B cell (primary cell): ENCODE results near the gene SPHK2. TPM values are rescaled to one million over a fixed set of nuclear protein-coding genes. Genes with fewer than 3 reads are reported as not detected.

Experiments
- ATAC-seq: fragments of 200-7000 bp; cut with Tn5 transposase; one replicate; pipeline ENCODE4 v1.10.0; 2021; ENCODE audit warnings: low read depth, mild to moderate bottlenecking, moderate number of reproducible peaks, moderate library complexity
- CTCF ChIA-PET: fragments of 350-600 bp; sonication (Branson Sonifier 250); formaldehyde crosslinking; loops from one replicate; lab custom pipeline; 2021; ENCODE audit warnings: antibody characterized with exemption, inconsistent platforms; lab: Charles Lee
- POLR2A ChIA-PET: fragments of 350-600 bp; sonication (Branson Sonifier 250); formaldehyde crosslinking; loops from one replicate; lab custom pipeline; 2021; ENCODE audit warnings: antibody characterized with exemption; lab: Charles Lee
- DNase-seq: peaks from one replicate; pipeline ENCODE4 v3.0.0; 2013
- H2AFZ ChIP-seq: 2 replicates; pipeline ENCODE4 v1.6.1; 2012; ENCODE audit warnings: mild to moderate bottlenecking, low read depth, low read length; ENCODE audit not compliant: insufficient read depth, poor library complexity, severe bottlenecking
- H3K27ac ChIP-seq, 2 donors: 1 replicate in 1 of 2; 2 replicates in 1 of 2; pipeline ENCODE4 v1.5.1; 2012 to 2013; ENCODE audit warnings: low read length in 2 of 2, mild to moderate bottlenecking in 2 of 2, moderate library complexity in 1 of 2
- H3K27me3 ChIP-seq, 4 experiments: fragments of 200-600 bp in 1 of 4; sonication (generic) in 1 of 4; replicated peaks in 1 of 4; 1 replicate in 2 of 4; 2 replicates in 2 of 4; pipeline versions ENCODE4 v1.6.1 to v1.7.0; 2013 to 2016; ENCODE audit warnings: low read length in 3 of 4, mild to moderate bottlenecking in 2 of 4, mixed read lengths in 1 of 4, moderate library complexity in 1 of 4; ENCODE audit not compliant: insufficient read depth in 4 of 4, control insufficient read depth in 3 of 4; ENCODE audit errors: control extremely low read depth in 1 of 4
- H3K36me3 ChIP-seq, 2 experiments: replicated peaks in 1 of 2; 1 replicate in 1 of 2; 2 replicates in 1 of 2; pipeline versions ENCODE4 v1.6.1 to v1.7.1; 2013; ENCODE audit warnings: low read length in 1 of 2; ENCODE audit not compliant: insufficient read depth in 2 of 2, control insufficient read depth in 1 of 2; ENCODE audit errors: control extremely low read depth in 1 of 2, extremely low read depth in 1 of 2
- H3K4me1 ChIP-seq, 2 donors: fragments of 200-600 bp in 1 of 2; sonication (generic) in 1 of 2; 1 replicate in 1 of 2; 2 replicates in 1 of 2; pipeline versions ENCODE4 v1.5.1 to v1.6.1; 2013 to 2017; ENCODE audit warnings: low read length in 2 of 2; ENCODE audit not compliant: control insufficient read depth in 2 of 2, insufficient read depth in 2 of 2
- H3K4me2 ChIP-seq: replicated peaks from 2 replicates; pipeline ENCODE3; 2012; ENCODE audit warnings: mild to moderate bottlenecking, low read depth, low read length; ENCODE audit not compliant: poor library complexity, severe bottlenecking
- H3K4me3 ChIP-seq, 5 experiments: fragments of 200-600 bp in 1 of 5; sonication (generic) in 1 of 5; 1 replicate in 3 of 5; 2 replicates in 2 of 5; pipeline versions ENCODE4 v1.5.1 to v1.7.0; 2011 to 2016; ENCODE audit warnings: low read length in 4 of 5, mild to moderate bottlenecking in 4 of 5, low read depth in 2 of 5, control low read depth in 1 of 5, moderate library complexity in 1 of 5; ENCODE audit not compliant: insufficient read depth in 1 of 5; ENCODE audit errors: control extremely low read depth in 1 of 5, extremely low read depth in 1 of 5
- H3K79me2 ChIP-seq: fragments of 200-600 bp; sonication (generic); one replicate; pipeline ENCODE4 v1.6.0; 2016; ENCODE audit warnings: low read length; ENCODE audit not compliant: control insufficient read depth, insufficient read depth
- H3K9ac ChIP-seq: fragments of 200-600 bp; sonication (generic); 2 replicates; pipeline ENCODE4 v1.6.1; 2017; ENCODE audit warnings: mild to moderate bottlenecking, low read length, moderate library complexity
- H3K9me3 ChIP-seq, 3 donors: one replicate each; pipeline versions ENCODE4 v1.6.1 to v1.7.1; 2013; ENCODE audit warnings: low read length in 2 of 3; ENCODE audit not compliant: control insufficient read depth in 2 of 3, insufficient read depth in 1 of 3; ENCODE audit errors: control extremely low read depth in 1 of 3
- H4K20me1 ChIP-seq: 2 replicates; pipeline ENCODE4 v1.6.0; 2012; ENCODE audit warnings: mild to moderate bottlenecking, low read length; ENCODE audit not compliant: insufficient read depth, control insufficient read depth, poor library complexity, severe bottlenecking
- H3K27ac Mint-ChIP-seq: one replicate; pipeline ENCODE4 v1.8.0; 2021; ENCODE audit warnings: mixed read lengths
- H3K27me3 Mint-ChIP-seq: one replicate; pipeline ENCODE4 v1.8.0; 2021; ENCODE audit warnings: mixed read lengths
- H3K4me1 Mint-ChIP-seq: one replicate; pipeline ENCODE4 v1.8.0; 2021; ENCODE audit warnings: mixed read lengths
- H3K4me3 Mint-ChIP-seq: one replicate; pipeline ENCODE4 v1.8.0; 2021; ENCODE audit warnings: mixed read lengths
- H3K9me3 Mint-ChIP-seq: one replicate; pipeline ENCODE4 v1.8.0; 2022; ENCODE audit warnings: mixed read lengths; ENCODE audit not compliant: insufficient read depth
- CTCF ChIP-seq: fragments of 200-600 bp; IDR thresholded peaks from one replicate; pipeline ENCODE4 v1.8.0; 2022; ENCODE audit warnings: antibody characterized with exemption, mild to moderate bottlenecking
- EZH2 ChIP-seq: IDR thresholded peaks from 2 replicates; pipeline ENCODE4 v1.6.1; 2012; ENCODE audit warnings: borderline replicate concordance, low read depth, mild to moderate bottlenecking, moderate library complexity, low read length; ENCODE audit not compliant: insufficient read depth, poor library complexity, severe bottlenecking
- WGBS: methylation state at CpG from one replicate; pipeline ENCODE4 v1.1.5; 2013; ENCODE audit warnings: missing lambda C conversion rate; ENCODE audit not compliant: insufficient coverage; 5-methylcytosine and 5-hydroxymethylcytosine counted together
- intact Hi-C: fragments of 100-400 bp; cut with micrococcal nuclease; formaldehyde crosslinking; loops from one replicate; pipeline ENCODE4 v1.10.0; 2022
- polyA plus RNA-seq: library from polyadenylated mRNA; depleted of rRNA; stranded (reverse); fragments of >200 nt; gene quantifications from 2 replicates; pipeline ENCODE4 v1.2.3, GENCODE V29; 2012
- total RNA-seq, 2 donors: library from RNA; stranded (reverse); fragments of 120-200 nt in 1 of 2; gene quantifications; 1 replicate in 1 of 2; 2 replicates in 1 of 2; pipeline versions ENCODE4 v1.2.3 to v1.2.4, GENCODE V29; 2013 to 2022

The SPHK2 gene
- total and polyA plus RNA-seq, 2 donors (not counting 1 experiment from before 2014, with no cell fraction given), result 17.0 to 47.3 TPM

DNA sequence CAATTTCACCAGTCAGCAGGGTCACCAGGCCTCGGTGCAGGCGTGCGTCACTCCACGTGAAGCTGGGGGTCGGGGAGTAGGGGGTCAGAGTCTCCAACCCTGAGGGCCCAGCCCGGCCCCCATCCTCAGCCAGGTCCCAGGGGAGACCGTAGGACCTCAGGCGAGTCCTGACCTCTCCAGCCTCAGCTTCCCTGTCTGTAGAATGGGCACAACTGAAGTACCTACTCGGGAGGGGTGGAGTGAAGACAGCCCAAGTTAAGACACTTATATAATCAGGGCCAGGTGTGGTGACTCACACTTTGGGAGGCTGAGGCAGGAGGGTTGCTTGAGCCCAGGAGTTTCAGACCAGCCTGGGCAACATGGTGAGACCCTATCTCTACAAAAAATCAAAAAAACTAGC is 15.5 kb upstream of the SPHK2 start:
- Mint-ChIP-seq H3K27me3 (peaks cover under 1% of the 10 kb centered on the region), H3K27ac (no peak overlapping the region), H3K4me1 (peaks cover 3% of the 10 kb centered on the region), H3K4me3 (no peak overlapping the region), H3K9me3 (no peaks in the 10 kb centered on the region)
- H3K4me2 ChIP-seq, result no peak overlapping the region
- CTCF ChIA-PET, result no interaction called here
- ATAC-seq, result no peak
- WGBS, result 97% methylated on average over 6 of the region's 9 CpGs
- H3K9me3 ChIP-seq, result no peaks in the 10 kb centered on the region
- H3K9ac ChIP-seq, result no peak overlapping the region
- no peak overlapping the region for H3K27ac ChIP-seq
- POLR2A ChIA-PET, result no interaction called here
- peaks cover 0 to 5% of the 10 kb centered on the region in 2 donors for H3K4me1 ChIP-seq
- peak; percentile 7 for DNase-seq
- H4K20me1 ChIP-seq, result no peaks in the 10 kb centered on the region
- intact Hi-C loops, result no loop called here
- peaks cover 0 to 3% (median 0%) of the 10 kb centered on the region in 4 experiments for H3K27me3 ChIP-seq
- no peaks in the 10 kb centered on the region for H3K36me3 ChIP-seq
- no peak for TF ChIP-seq CTCF
- no peak for TF ChIP-seq EZH2
- no peak overlapping the region for H3K4me3 ChIP-seq
- no peaks in the 10 kb centered on the region for H3K79me2 ChIP-seq
- no peak overlapping the region for H2AFZ ChIP-seq

- H3K4me3 ChIP-seq, result no peak within 1 kb of the TSS
- H2AFZ ChIP-seq, result no peak within 1 kb of the TSS
- H3K27me3 ChIP-seq, result no peaks in the 10 kb centered on the region
- H3K27me3 Mint-ChIP-seq, result no peaks in the 10 kb centered on the region
- H3K79me2 ChIP-seq, result no peaks in the 10 kb centered on the region
- H3K36me3 ChIP-seq, result no peaks in the 10 kb centered on the region
- intact Hi-C loops, result no loop called here
- H3K4me1 Mint-ChIP-seq, result peaks cover 5% of the 10 kb centered on the region
- peaks cover 0 to 8% of the 10 kb centered on the region in 2 donors for H3K4me1 ChIP-seq
- H4K20me1 ChIP-seq, result no peaks in the 10 kb centered on the region
- POLR2A ChIA-PET, result no interaction called here
- no peak within 1 kb of the TSS for H3K4me2 ChIP-seq
- no peak within 1 kb of the TSS for H3K4me3 Mint-ChIP-seq
- H3K27ac Mint-ChIP-seq, result no peak within 1 kb of the TSS
- H3K9me3 ChIP-seq, result no peaks in the 10 kb centered on the region
- H3K9ac ChIP-seq, result no peak within 1 kb of the TSS
- TF ChIP-seq EZH2 (no peak), CTCF (no peak)
- no peak for ATAC-seq
- CTCF ChIA-PET, result interaction anchor here (0.7 to 4.8 kb wide), 10 partner anchors 11 to 273 kb away, joined by 3 to 51 read pairs (median 13); partner anchors contain the start of genes CA11, GRWD1, RPL18 and SPHK2
- WGBS, result 95% methylated on average over 38 of the region's 39 CpGs
- DNase-seq, result no peak
- no peak within 1 kb of the TSS for H3K27ac ChIP-seq
- no peaks in the 10 kb centered on the region for H3K9me3 Mint-ChIP-seq
Observed at GRCh38 chr19:48606463-48607358, 12.6 kb upstream of the SPHK2 start, which contains the start of gene SPACA4. SPACA4 (plus strand) TSS chr19:48606742; CDS start chr19:48606979, 237 bp downstream.
